VCaP (cell line): Measurements from ENCODE around the gene IPO11.
"Not testable (repeated sequence)": the region's sequence is repeated elsewhere in the genome, so short reads cannot be mapped to it uniquely, and the experiment has no call there.

Experiments
- H3K27ac ChIP-seq: fragments of 450-650 bp; 2 replicates; pipeline ENCODE4 v1.5.1; 2017
- TF ChIP-seq, protein P1 (sequence below): fragments of 450-650 bp; conservative IDR thresholded peaks from 2 replicates; pipeline ENCODE4 v1.5.1; 2017; ENCODE audit warnings: mild to moderate bottlenecking, moderate library complexity

Gene IPO11

GRCh38 chr5:62649476-62650113 is 237.0 kb downstream of the IPO11 start:
- TF ChIP-seq, protein P1, sequence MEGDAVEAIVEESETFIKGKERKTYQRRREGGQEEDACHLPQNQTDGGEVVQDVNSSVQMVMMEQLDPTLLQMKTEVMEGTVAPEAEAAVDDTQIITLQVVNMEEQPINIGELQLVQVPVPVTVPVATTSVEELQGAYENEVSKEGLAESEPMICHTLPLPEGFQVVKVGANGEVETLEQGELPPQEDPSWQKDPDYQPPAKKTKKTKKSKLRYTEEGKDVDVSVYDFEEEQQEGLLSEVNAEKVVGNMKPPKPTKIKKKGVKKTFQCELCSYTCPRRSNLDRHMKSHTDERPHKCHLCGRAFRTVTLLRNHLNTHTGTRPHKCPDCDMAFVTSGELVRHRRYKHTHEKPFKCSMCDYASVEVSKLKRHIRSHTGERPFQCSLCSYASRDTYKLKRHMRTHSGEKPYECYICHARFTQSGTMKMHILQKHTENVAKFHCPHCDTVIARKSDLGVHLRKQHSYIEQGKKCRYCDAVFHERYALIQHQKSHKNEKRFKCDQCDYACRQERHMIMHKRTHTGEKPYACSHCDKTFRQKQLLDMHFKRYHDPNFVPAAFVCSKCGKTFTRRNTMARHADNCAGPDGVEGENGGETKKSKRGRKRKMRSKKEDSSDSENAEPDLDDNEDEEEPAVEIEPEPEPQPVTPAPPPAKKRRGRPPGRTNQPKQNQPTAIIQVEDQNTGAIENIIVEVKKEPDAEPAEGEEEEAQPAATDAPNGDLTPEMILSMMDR: no peak
- H3K27ac ChIP-seq: no peak overlapping the region

GRCh38 chr5:62650197-62650596 is 237.6 kb downstream of the IPO11 start:
- no peak overlapping the region for H3K27ac ChIP-seq
- TF ChIP-seq, protein P1: no peak

DNA sequence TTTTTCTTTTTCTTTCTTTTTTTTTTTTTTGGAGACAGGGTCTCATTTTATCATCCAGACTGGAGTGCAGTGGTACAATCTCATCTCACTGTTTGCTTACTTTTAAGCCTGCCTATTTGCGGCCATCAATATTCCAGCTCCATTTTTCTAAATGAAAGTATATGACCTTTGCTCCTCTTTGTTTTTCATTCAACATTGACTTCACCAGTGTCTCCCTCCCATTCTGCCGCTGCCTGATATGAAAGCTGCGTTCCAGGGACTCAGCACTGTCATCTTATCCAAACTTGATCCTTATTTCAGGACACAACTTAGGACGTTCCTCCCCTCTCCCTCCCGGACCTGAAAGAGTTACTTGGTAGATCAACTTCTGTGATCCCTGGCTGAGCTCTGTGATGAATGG is 239.7 kb downstream of the IPO11 start:
- H3K27ac ChIP-seq: no peak overlapping the region
- TF ChIP-seq, protein P1: no peak

GRCh38 chr5:62653001-62653863 is 240.7 kb downstream of the IPO11 start:
- TF ChIP-seq, protein P1: no peak
- no peak overlapping the region for H3K27ac ChIP-seq

- TF ChIP-seq, protein P1: no peak
- H3K27ac ChIP-seq: no peak overlapping the region
Observed at GRCh38 chr5:62653864-62654575, 241.5 kb downstream of the IPO11 start.

- H3K27ac ChIP-seq: not testable (repeated sequence)
Observed at GRCh38 chr5:62657772-62658171, 245.2 kb downstream of the IPO11 start.

DNA sequence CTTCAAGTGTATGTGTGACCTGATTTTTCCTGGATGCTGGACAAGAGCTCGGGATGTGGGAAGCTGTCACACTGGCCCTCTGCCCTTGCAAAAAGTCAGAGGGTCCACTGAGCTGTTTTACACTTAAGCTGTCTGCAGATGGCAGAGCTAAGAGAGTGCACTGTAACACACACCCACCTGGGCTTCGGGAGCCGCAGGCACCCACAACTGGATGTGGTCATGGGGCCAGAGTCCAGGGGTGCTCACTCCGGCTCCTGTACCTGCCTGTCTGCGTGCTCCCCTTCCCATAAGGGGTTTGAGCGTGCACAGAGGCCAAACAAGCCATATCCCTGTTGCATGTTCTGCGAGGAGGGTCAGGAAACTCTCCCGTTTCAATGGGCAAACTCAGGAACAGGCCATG is 248.6 kb downstream of the IPO11 start:
- H3K27ac ChIP-seq: no peak overlapping the region
- TF ChIP-seq, protein P1: no peak
